ENCODE results near the gene ATP2B1. TPM values are rescaled to one million over a fixed set of nuclear protein-coding genes. Genes with fewer than 3 reads are reported as not detected.
"Not testable (repeated sequence)": the region's sequence is repeated elsewhere in the genome, so short reads cannot be mapped to it uniquely, and the experiment has no call there.

The ATP2B1 gene
- 5.0 and 24.7 TPM in 2 replicates for total RNA-seq (2014; rRNA removed; shearing (Covaris generic); ENCODE audit: low replicate concordance)

DNA sequence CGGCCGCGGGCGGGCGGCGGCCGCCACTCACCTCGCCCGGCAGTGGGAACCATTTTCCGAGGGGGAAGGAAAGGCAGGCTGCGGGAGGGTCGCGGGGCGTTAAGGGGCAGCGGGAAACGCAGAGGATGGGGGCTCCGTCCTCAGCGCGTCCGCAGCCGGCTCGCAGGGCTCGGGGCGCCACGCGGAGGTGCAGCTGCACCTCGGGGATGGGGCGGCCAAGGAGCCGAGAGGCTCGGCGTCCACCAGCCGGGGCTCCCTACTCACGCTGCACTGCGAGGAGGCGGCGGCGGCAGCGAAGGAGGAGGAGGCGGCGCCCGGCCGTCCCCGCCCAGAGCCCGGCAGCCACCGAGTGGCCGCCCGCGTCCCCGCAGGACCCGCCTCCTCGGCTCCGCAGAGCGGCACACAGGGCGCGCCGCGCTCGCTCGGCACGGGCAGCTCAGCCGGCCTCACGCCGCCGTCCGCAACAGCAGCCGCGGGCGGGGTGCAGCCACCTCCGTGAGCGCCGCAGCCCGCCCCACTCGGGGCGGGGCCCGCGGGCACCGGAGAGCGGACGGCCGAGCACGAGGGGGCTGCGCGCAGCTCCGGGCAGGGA lies at the start of gene ATP2B1:
TSS of gene ATP2B1 (minus strand) at position 274 of the 592 bp plus-strand sequence. CDS start 52,952 bp downstream, outside the sequence.
- Histone ChIP-seq H3K4me1 (ENCODE audit: low read length) (peaks cover 25% of the 10 kb centered on the region), H4K20me1 (ENCODE audit: insufficient read depth, low read depth, low read length) (peaks cover 36% of the 10 kb centered on the region), H2AFZ (ENCODE audit: low read length) (peak within 1 kb of the TSS; percentile 98), H3K27me3 (ENCODE audit: low read length) (peaks cover 6% of the 10 kb centered on the region; the same call in 1 of the 2 replicates), H3K36me3 (ENCODE audit: insufficient read depth, low read length) (no peaks in the 10 kb centered on the region), H3K9ac (ENCODE audit: low read length) (peak within 1 kb of the TSS; percentile 80), H3K27ac (ENCODE audit: low read length) (no peak within 1 kb of the TSS; the same call in 1 of the 2 replicates), H3K9me3 (ENCODE audit: low read length) (no peaks in the 10 kb centered on the region), H3K9me2 (replicated peaks; ENCODE audit: insufficient read depth, low read length) (no peaks in the 10 kb centered on the region), H3K4me3 (ENCODE audit: low read length) (peak within 1 kb of the TSS; percentile 78), H3K4me2 (ENCODE audit: low read depth, low read length, poor library complexity, severe bottlenecking) (peak within 1 kb of the TSS; percentile 96), H3K79me2 (ENCODE audit: low read length) (peaks cover 17% of the 10 kb centered on the region)
- DNase-seq: peak; percentile 91

DNA sequence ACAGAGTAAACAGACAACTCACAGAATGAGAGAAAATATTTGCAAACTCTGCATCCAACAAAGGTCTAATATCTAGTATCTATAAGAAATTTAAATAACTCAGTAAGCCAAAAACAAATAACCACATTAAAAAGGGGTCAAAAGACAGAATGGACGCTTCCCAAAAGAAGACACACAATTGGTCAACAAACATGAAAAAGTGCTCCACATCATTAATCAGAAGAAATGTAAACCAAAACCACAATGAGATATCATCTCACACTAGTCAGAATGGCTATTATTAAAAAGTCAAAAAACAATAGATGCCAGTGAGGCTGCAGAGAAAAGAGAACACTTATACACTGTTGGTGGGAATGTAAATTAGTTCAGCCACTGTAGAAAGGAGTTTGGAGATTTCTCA lies 49.3 kb upstream of the ATP2B1 start:
- H3K36me3 ChIP-seq (ENCODE audit: insufficient read depth, low read length); H3K4me2 ChIP-seq (ENCODE audit: low read depth, low read length, poor library complexity, severe bottlenecking); H3K9me3 ChIP-seq (ENCODE audit: low read length); H3K27me3 ChIP-seq (ENCODE audit: low read length); H2AFZ ChIP-seq (ENCODE audit: low read length); H3K4me1 ChIP-seq (ENCODE audit: low read length); H3K9me2 ChIP-seq (replicated peaks; ENCODE audit: insufficient read depth, low read length); H4K20me1 ChIP-seq (ENCODE audit: insufficient read depth, low read depth, low read length); H3K9ac ChIP-seq (ENCODE audit: low read length); H3K27ac ChIP-seq (ENCODE audit: low read length); H3K79me2 ChIP-seq (ENCODE audit: low read length); H3K4me3 ChIP-seq (ENCODE audit: low read length); DNase-seq: not testable (repeated sequence)

DNA sequence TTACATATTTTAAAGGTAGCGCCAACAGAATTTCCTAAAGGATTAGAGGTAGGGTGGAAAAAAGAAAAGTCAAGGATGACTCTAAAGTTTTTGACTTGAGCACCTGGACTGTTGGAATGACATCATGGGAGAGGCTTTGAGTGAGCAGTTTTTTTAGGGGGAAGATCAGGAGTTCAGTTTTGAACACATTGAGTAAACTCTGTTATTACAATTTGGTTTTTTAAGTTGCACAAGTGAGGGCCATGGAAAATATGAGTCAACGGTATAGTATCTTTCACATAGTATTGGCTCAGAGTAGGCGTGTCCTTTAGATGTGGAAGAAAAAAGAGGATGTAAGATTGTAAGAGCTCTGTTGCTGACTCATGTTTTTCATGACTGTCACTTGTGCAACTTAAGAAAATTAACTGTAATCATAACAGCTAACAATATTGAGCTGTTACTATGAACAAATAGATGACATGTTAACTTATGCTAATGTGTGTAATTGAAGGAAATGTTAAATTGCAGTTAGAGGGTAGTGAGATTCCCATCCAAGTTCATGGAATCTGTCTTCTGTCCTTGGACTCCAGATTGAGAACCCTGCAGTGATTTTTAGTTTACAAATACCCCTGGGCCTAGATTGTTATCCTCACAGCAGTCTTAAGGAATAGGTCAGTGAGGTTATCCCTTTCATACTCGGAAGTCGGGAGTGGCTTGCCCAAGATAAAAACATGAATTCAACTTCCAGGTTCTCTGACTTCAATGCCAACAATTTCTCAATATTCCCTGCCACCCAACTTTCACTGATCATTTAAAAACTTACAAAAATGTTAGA lies 48.2 kb upstream of the ATP2B1 start:
- no peaks in the 10 kb centered on the region for H3K9me2 ChIP-seq (replicated peaks; ENCODE audit: insufficient read depth, low read length)
- no peak overlapping the region for H3K9ac ChIP-seq (ENCODE audit: low read length)
- no peaks in the 10 kb centered on the region for H3K9me3 ChIP-seq (ENCODE audit: low read length)
- no peak overlapping the region for H2AFZ ChIP-seq (ENCODE audit: low read length)
- H3K4me3 ChIP-seq (ENCODE audit: low read length): no peak overlapping the region
- peak; percentile 55 for DNase-seq
- H3K27ac ChIP-seq (ENCODE audit: low read length): no peak overlapping the region
- H3K4me1 ChIP-seq (ENCODE audit: low read length): no peaks in the 10 kb centered on the region
- no peak overlapping the region for H3K4me2 ChIP-seq (ENCODE audit: low read depth, low read length, poor library complexity, severe bottlenecking)
- H3K79me2 ChIP-seq (ENCODE audit: low read length): no peaks in the 10 kb centered on the region
- no peaks in the 10 kb centered on the region for H3K36me3 ChIP-seq (ENCODE audit: insufficient read depth, low read length)
- H3K27me3 ChIP-seq (ENCODE audit: low read length): no peaks in the 10 kb centered on the region
- no peaks in the 10 kb centered on the region for H4K20me1 ChIP-seq (ENCODE audit: insufficient read depth, low read depth, low read length)

DNA sequence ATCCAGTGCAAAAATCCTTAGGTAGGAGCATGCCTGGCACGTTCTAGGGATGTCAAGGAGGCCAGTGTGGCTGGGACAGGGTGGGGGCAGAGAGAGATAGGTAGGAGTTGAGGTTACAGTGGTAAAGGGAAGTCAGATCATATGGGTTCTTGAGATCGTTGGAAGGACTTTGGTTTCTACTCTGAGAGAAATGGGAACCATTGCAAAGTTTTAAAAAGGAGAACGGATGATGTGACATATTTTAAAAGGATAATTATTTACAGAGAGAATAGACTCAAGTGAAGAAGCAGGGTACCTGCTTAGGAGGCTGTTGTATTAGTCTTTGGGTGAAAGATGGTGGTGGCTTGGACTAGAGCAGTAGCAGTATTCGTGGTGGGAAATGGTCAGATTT lies 47.6 kb upstream of the ATP2B1 start:
- Histone ChIP-seq H2AFZ (ENCODE audit: low read length) (no peak overlapping the region), H3K4me3 (ENCODE audit: low read length) (no peak overlapping the region), H3K36me3 (ENCODE audit: insufficient read depth, low read length) (no peaks in the 10 kb centered on the region), H4K20me1 (ENCODE audit: insufficient read depth, low read depth, low read length) (no peaks in the 10 kb centered on the region), H3K79me2 (ENCODE audit: low read length) (no peaks in the 10 kb centered on the region), H3K4me2 (ENCODE audit: low read depth, low read length, poor library complexity, severe bottlenecking) (no peak overlapping the region), H3K27me3 (ENCODE audit: low read length) (no peaks in the 10 kb centered on the region), H3K9ac (ENCODE audit: low read length) (no peak overlapping the region), H3K27ac (ENCODE audit: low read length) (no peak overlapping the region), H3K4me1 (ENCODE audit: low read length) (no peaks in the 10 kb centered on the region), H3K9me3 (ENCODE audit: low read length) (no peaks in the 10 kb centered on the region), H3K9me2 (replicated peaks; ENCODE audit: insufficient read depth, low read length) (no peaks in the 10 kb centered on the region)
- no peak for DNase-seq

DNA sequence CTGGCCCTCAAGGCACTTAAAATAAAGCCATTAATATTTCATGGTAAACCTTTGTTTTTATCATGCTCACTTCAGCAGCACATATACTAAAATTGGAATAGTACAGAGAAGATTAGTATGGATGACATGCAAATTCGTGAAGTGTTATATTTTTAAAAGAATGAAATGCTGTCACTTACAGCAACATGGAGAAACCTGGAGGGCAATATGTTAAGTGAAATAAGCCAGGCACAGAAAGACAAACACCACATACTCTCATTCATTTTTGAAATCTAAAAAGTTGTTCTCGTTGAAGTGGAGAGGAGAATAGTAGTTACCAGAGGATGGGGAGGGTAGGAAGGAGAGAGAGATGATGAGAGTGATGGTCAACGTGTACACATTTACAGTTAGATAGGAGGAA lies 45.4 kb upstream of the ATP2B1 start:
- H3K4me1 ChIP-seq (ENCODE audit: low read length): no peaks in the 10 kb centered on the region
- no peaks in the 10 kb centered on the region for H4K20me1 ChIP-seq (ENCODE audit: insufficient read depth, low read depth, low read length)
- H3K4me2 ChIP-seq (ENCODE audit: low read depth, low read length, poor library complexity, severe bottlenecking): no peak overlapping the region
- H3K36me3 ChIP-seq (ENCODE audit: insufficient read depth, low read length): no peaks in the 10 kb centered on the region
- no peak overlapping the region for H3K27ac ChIP-seq (ENCODE audit: low read length)
- no peaks in the 10 kb centered on the region for H3K9me2 ChIP-seq (replicated peaks; ENCODE audit: insufficient read depth, low read length)
- no peak overlapping the region for H2AFZ ChIP-seq (ENCODE audit: low read length)
- no peak overlapping the region for H3K9ac ChIP-seq (ENCODE audit: low read length)
- no peaks in the 10 kb centered on the region for H3K27me3 ChIP-seq (ENCODE audit: low read length)
- no peak for DNase-seq
- no peaks in the 10 kb centered on the region for H3K79me2 ChIP-seq (ENCODE audit: low read length)
- no peak overlapping the region for H3K4me3 ChIP-seq (ENCODE audit: low read length)
- H3K9me3 ChIP-seq (ENCODE audit: low read length): no peaks in the 10 kb centered on the region

DNA sequence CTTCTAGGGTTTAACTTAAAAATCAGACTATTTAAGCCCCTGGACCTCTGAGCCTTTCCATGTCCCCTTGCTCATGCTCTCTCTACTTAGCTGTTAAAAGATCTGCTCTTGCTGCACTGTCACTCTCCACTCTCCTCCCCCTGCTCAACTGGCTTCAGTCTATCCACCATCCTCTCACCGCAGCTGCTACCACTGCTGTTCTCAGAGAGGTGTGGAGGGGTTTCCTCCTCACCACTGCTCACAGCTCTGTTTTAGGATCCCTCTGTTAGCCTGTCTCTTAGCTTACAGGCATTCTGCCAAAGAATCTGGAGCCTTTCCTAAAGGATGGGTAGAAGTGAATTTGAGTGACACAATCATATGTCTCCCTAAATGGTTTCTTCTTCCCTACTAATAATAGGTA lies 43.7 kb upstream of the ATP2B1 start:
- H3K9ac ChIP-seq (ENCODE audit: low read length): no peak overlapping the region
- H3K36me3 ChIP-seq (ENCODE audit: insufficient read depth, low read length): no peaks in the 10 kb centered on the region
- H2AFZ ChIP-seq (ENCODE audit: low read length): no peak overlapping the region
- no peak for DNase-seq
- no peak overlapping the region for H3K4me3 ChIP-seq (ENCODE audit: low read length)
- H3K27ac ChIP-seq (ENCODE audit: low read length): no peak overlapping the region
- no peaks in the 10 kb centered on the region for H3K9me2 ChIP-seq (replicated peaks; ENCODE audit: insufficient read depth, low read length)
- H4K20me1 ChIP-seq (ENCODE audit: insufficient read depth, low read depth, low read length): no peaks in the 10 kb centered on the region
- H3K4me1 ChIP-seq (ENCODE audit: low read length): no peaks in the 10 kb centered on the region
- H3K4me2 ChIP-seq (ENCODE audit: low read depth, low read length, poor library complexity, severe bottlenecking): no peak overlapping the region
- no peaks in the 10 kb centered on the region for H3K9me3 ChIP-seq (ENCODE audit: low read length)
- no peaks in the 10 kb centered on the region for H3K79me2 ChIP-seq (ENCODE audit: low read length)
- no peaks in the 10 kb centered on the region for H3K27me3 ChIP-seq (ENCODE audit: low read length)

DNA sequence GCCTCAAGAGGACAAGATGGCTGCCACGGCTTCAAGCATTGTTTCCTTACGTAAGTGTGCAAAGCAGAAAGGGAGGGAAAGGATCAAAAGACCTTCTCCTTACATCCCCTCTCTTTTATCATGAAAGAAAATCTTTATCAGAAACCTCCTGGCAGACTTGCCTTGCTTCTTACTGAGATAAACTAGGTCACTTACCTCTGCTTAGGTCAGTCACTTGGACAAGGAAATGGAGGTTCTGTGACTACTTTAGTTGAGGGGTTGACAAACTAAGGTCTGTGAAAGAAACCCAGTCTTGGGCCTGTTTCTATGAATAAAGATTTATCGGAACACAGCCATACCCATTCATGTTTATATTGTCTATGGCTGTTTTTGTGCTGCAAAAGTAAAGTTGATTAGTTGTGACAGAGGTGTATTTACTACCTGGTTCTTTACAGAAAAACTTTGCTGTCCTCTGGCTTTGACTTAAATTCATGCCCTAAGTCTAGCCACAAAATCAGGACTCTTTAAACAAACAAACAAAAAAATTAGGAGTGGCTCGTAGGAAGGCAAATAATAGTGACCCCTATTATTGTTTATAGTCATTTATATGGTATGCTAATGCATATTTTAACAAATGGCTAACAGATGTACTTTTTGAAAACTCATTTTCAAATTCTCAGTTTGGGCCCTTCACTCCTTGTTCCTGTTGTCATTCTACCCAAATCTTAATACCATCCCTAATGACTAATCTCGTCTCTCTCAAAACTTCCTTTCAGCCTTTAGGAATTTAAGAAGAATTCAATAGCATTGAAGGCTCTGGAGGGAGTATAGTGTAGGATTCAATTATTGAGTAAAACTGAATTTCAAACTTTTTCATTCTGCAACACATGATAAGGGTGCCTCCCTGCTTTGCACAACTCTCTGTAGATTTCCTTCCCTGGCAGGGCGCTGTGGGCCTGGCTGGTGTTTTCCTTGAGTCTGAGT lies 42.0 kb upstream of the ATP2B1 start:
- Histone ChIP-seq H3K9me2 (replicated peaks; ENCODE audit: insufficient read depth, low read length) (no peaks in the 10 kb centered on the region), H3K9me3 (ENCODE audit: low read length) (no peaks in the 10 kb centered on the region), H3K4me2 (ENCODE audit: low read depth, low read length, poor library complexity, severe bottlenecking) (no peak overlapping the region), H3K27ac (ENCODE audit: low read length) (no peak overlapping the region), H3K36me3 (ENCODE audit: insufficient read depth, low read length) (no peaks in the 10 kb centered on the region), H3K4me3 (ENCODE audit: low read length) (no peak overlapping the region), H3K9ac (ENCODE audit: low read length) (no peak overlapping the region), H4K20me1 (ENCODE audit: insufficient read depth, low read depth, low read length) (no peaks in the 10 kb centered on the region), H3K27me3 (ENCODE audit: low read length) (no peaks in the 10 kb centered on the region), H3K79me2 (ENCODE audit: low read length) (no peaks in the 10 kb centered on the region), H2AFZ (ENCODE audit: low read length) (no peak overlapping the region), H3K4me1 (ENCODE audit: low read length) (no peaks in the 10 kb centered on the region)
- DNase-seq: no peak

DNA sequence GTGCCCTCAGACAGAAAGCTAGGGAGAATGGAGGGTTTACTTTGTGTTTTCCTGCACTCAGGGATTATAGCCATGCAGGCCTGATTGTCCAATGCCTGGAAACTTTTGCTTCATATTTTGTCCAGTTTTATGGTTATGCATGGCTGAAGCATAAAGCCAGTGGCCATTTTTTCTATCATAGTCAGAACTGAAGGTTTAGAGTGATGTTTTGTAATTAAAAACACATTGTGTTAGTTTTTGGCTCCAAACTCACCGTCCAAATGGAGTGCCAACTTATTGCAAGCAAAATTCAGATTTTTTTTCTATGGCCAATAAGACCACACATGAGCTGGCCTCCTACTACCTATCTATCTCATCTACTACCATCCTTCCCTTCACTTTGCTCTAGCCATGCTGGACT lies 40.2 kb upstream of the ATP2B1 start:
- no peak overlapping the region for H3K4me3 ChIP-seq (ENCODE audit: low read length)
- no peaks in the 10 kb centered on the region for H3K36me3 ChIP-seq (ENCODE audit: insufficient read depth, low read length)
- no peaks in the 10 kb centered on the region for H3K27me3 ChIP-seq (ENCODE audit: low read length)
- no peak overlapping the region for H2AFZ ChIP-seq (ENCODE audit: low read length)
- no peaks in the 10 kb centered on the region for H4K20me1 ChIP-seq (ENCODE audit: insufficient read depth, low read depth, low read length)
- H3K9ac ChIP-seq (ENCODE audit: low read length): no peak overlapping the region
- no peaks in the 10 kb centered on the region for H3K4me1 ChIP-seq (ENCODE audit: low read length)
- no peak overlapping the region for H3K4me2 ChIP-seq (ENCODE audit: low read depth, low read length, poor library complexity, severe bottlenecking)
- H3K27ac ChIP-seq (ENCODE audit: low read length): no peak overlapping the region
- H3K79me2 ChIP-seq (ENCODE audit: low read length): no peaks in the 10 kb centered on the region
- DNase-seq: no peak
- H3K9me2 ChIP-seq (replicated peaks; ENCODE audit: insufficient read depth, low read length): no peaks in the 10 kb centered on the region
- H3K9me3 ChIP-seq (ENCODE audit: low read length): no peaks in the 10 kb centered on the region

All from Karpas-422 (cell line).